Uterus (tissue), 2 donors: ENCODE measurements around the gene EPN1.

ENCODE experiments used
- CTCF ChIP-seq, 4 experiments: fragments of 200-600 bp in 2 of 4; fragments of 450-650 bp in 2 of 4; sonication (generic) in 2 of 4; IDR thresholded peaks; one replicate each; pipeline ENCODE4 v1.5.1; 2016 to 2019; ENCODE audit warnings: antibody characterized with exemption in 4 of 4, mild to moderate bottlenecking in 2 of 4, moderate library complexity in 1 of 4
- POLR2A ChIP-seq, 2 donors: fragments of 450-650 bp; IDR thresholded peaks; one replicate each; pipeline ENCODE4 v1.6.1; 2016; ENCODE audit warnings: antibody characterized with exemption in 2 of 2, mild to moderate bottlenecking in 1 of 2, moderate library complexity in 1 of 2

GRCh38 chr19:55690769-55691545, 15.9 kb downstream of the EPN1 start:
- TF ChIP-seq CTCF (IDR thresholded peaks at IDR 0.05), result no peak
- TF ChIP-seq POLR2A (IDR thresholded peaks at IDR 0.05), result no peak
